GM12801 (cell line): ENCODE measurements around the gene UBE2J2.

Source experiments
- TF ChIP-seq, protein P1 (sequence below): IDR thresholded peaks from one replicate; pipeline ENCODE4 v1.5.1; 2011; ENCODE audit warnings: control low read depth; ENCODE audit not compliant: insufficient read length; ENCODE audit errors: extremely low read depth

The UBE2J2 gene

DNA sequence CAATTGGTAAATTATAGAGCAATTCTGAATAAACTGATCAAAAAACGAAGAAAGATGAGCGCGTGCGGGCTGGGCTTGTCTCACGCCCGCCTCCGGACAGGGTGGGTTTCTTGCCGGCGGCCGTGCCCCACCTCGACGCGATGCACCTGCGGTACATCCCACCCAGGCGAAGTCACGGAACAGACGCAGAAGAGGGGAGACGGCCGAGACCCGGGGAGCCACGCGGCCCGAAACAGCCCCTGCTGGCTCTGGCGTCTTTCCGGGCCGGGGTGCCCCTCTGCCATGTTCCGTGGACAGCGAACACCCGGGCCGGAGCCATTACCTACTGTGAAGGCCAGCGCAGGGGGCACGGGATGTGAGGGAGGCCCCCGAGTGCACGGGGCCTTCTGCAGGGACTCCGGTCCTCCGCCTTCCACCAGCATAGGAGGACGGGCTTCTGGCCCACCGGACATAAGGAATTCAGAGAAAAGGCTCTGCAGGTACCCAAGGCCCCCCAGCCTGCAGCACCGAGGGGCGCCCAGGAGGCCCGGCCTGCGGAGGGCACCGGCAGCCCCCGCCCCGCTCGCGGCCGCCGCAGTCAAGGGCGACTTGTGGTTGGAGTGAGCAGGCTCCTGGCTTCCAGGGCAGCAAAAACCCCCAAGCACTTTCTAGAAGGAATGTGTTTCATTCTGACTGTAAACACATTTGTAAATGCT, 19.5 kb downstream of the UBE2J2 start:
- TF ChIP-seq, protein P1, sequence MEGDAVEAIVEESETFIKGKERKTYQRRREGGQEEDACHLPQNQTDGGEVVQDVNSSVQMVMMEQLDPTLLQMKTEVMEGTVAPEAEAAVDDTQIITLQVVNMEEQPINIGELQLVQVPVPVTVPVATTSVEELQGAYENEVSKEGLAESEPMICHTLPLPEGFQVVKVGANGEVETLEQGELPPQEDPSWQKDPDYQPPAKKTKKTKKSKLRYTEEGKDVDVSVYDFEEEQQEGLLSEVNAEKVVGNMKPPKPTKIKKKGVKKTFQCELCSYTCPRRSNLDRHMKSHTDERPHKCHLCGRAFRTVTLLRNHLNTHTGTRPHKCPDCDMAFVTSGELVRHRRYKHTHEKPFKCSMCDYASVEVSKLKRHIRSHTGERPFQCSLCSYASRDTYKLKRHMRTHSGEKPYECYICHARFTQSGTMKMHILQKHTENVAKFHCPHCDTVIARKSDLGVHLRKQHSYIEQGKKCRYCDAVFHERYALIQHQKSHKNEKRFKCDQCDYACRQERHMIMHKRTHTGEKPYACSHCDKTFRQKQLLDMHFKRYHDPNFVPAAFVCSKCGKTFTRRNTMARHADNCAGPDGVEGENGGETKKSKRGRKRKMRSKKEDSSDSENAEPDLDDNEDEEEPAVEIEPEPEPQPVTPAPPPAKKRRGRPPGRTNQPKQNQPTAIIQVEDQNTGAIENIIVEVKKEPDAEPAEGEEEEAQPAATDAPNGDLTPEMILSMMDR = no peak

DNA sequence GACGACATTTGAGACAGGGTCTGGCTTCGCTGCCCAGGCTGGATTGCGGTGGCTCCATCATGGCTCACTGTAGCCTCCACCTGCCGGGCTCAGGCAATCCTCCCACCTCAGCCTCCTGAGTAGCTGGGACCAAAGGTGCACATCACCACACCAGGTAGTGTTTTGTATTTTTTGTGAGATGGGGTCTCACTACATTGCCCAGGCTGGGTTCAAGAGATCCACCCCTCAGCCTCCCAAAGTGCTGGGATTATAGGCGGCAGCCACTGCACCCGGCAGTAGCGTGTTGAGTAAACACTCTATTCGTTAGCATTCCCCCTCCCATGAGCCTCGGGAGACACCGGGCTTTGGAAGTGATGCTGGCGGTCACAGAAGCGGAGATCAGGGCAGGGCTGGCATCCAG, 20.3 kb downstream of the UBE2J2 start:
- TF ChIP-seq, protein P1 = no peak

DNA sequence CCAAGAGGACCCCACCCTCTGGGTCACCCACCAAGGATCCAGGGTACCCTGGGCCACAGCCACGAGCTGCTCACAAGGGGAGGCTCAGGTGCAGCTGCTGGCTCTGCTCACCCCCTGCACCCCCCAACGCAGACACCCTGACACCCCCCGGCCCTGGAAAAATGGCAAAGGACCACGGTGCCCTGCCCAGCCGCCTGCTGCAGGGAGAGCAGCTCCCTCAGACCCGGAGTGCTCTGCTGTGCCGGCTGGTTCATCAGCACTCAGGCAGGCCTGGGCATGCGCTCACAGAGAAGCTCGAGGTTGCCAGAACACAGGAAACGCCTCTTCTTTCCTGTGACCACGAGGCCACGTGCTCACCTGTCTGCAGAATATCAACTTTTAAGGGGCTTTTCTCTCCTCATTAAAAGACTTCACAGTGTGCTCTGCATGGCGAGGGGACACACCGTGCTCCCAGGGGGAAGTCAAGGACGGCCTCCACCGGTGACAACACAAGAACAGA, 22.8 kb downstream of the UBE2J2 start:
- TF ChIP-seq, protein P1 = no peak

DNA sequence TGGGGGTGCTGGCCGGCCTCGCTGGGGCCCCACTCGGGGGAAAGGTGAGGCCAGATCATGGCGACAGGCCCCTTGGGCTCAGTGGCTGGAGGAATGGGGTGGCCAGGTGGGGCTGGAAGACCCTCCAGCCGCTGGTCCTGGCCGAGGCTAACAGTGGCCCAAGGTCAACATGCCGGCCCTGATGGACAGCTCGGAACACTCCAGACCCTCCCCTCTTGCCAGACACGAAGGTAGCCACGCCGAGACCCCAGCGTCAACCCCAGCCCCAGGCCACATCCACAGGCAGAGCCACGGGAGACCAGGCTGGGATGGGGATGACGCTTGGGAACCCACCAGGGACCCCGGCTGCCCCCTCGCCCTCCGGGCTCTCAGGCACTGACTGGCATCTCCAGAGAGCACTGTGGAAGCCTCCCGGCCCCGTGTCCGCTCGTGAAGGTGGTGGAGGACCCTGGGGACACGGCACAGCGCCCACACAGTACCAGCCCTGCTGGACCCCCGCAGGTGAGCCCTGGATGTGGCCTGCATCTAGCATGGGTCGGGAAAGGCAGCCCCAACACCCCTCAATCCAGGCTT, 26.2 kb downstream of the UBE2J2 start:
- TF ChIP-seq, protein P1 = no peak

DNA sequence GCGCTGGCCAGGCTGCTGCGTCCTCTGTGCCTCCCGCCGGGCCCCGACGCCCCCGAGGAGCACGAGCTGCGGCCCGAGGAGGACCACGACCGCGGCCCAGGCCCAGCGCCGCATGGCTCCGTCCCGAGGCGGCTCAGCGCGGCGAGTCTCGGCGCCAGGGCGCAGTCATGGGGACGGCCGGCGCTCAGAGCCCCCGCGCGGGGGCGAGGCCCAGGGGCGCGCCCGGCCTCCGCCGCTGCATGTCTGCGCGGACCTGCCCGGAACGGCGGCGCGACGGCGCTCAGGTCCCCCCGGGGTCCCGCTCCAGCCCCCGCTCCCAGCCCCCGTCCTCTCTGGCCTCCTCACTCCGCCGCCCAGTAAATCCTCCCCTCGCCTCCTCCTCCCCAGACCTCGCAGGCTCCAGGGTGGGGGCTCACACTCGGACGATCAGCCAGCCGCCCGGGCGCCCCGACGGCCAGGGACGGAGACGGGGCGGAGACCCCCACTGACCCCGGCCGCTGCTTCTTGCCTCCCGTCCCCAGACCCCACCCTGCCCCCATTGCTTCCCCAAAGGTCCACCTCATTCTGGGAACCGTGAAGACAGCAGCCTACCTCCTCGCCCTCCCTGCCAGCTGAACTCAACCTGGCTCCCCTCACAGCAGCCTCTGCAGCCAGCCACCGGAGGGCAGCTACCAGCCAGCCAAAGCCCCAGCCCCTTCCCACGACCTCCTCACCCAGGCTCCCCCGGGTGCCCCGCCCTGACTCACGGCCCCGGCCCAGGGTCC, 26.9 kb downstream of the UBE2J2 start, which contains the start of gene C1QTNF12:
TSS of gene C1QTNF12 (minus strand) at position 146 of the 764 bp plus-strand sequence. CDS start at position 114, 32 bp downstream.
- TF ChIP-seq, protein P1 = no peak

DNA sequence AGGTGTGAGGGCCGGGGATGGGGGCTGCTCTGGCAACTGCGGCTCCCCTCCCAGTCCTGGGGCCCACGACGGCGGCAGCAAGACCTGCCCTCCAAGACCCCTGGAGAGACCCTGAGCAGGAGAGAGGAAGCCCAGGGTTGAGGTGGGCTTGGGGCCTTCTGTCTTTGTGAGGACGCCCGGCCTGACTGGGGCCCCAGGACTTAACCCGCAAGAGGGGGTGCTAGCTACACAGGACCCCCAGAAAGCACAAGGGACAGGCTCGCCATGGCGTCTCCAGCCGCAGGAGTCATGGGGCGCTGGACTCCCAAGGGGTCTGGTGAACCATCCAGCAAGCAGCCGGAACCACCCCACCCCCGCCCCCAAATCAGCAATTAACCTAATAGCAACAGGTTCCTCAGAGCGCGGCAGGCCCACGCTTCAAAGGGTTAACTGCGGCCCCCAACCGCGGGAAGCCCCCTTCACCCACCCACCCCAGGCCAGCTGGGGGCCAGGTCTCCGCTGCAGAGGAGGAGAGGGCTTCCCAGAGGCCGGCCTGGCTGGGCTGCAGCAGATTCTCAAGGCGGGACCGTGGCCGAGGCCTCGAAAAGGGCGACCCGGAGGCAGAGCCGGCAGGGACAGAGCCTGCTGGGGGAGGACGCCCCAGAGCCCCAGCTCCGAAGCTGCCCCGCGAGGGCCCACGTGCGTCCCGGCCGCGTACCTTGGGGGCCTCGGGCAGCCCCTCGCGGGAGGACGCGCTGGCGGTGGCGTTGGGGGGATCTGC, 27.7 kb downstream of the UBE2J2 start:
- TF ChIP-seq, protein P1 = no peak

DNA sequence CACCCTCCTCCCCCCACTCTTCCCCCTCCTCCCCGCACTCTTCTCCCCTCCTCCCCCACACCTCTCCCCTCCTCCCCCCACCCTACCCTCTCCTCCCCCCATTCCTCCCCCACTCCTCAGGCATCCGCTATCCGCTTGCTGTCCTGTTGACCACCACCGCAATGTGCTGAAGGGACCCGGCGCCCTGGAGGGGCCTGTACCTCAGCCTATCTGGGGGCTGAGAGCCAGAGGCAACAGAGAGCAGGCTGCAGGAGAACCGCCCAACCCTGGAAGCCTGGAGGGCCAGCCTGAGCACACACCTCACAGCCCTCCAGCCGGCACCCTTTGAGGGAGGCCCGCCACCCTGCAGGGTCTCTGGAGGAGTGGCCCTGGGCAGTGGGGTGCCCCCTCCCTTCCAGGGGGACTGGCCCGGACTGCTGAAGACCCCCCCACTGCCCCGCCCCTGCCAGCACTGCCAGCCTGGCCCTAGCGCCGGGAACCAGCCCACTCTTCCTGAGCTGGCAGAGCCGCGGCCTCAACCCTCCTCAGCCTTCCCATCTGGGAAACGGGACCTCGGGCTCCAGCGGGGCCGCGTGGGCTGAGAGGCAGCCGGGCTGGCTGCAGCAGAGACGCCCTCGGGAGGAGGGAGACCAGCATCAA, 28.4 kb downstream of the UBE2J2 start:
- TF ChIP-seq, protein P1 = no peak
